A673 (cell line): ENCODE measurements around the gene USP21.

ENCODE experiments used
- CTCF ChIP-seq: fragments of 300-800, 200-600 bp; sonication (generic); conservative IDR thresholded peaks from 2 replicates; pipeline ENCODE4 v1.5.1; 2017; ENCODE audit warnings: low read depth, mild to moderate bottlenecking, antibody characterized with exemption, low read length, moderate library complexity, mixed read lengths
- EZH2 ChIP-seq: fragments of 200-600 bp; sonication (generic); IDR thresholded peaks from 2 replicates; pipeline ENCODE4 v1.6.1; 2017; ENCODE audit warnings: borderline replicate concordance, low read depth, mild to moderate bottlenecking, mixed read lengths, antibody characterized with exemption, low read length; ENCODE audit not compliant: poor library complexity, severe bottlenecking

- TF ChIP-seq CTCF (0 out of 2 replicates have a peak, but pooled peaks have one; percentile 18), EZH2 (no peak)
These were observed 39.0 kb downstream of the USP21 start for GRCh38 chr1:161198194-161198896.
